HUES64 (cell line): ENCODE measurements around the gene ACTL7A.
"Not testable (repeated sequence)": the region's sequence is repeated elsewhere in the genome, so short reads cannot be mapped to it uniquely, and the experiment has no call there.

ENCODE experiments used
- H3K27ac ChIP-seq: 2 replicates; pipeline ENCODE4 v1.7.0; 2013; ENCODE audit warnings: low read depth, low read length, inconsistent platforms
- H3K27me3 ChIP-seq: 2 replicates; pipeline ENCODE4 v1.6.1; 2013; ENCODE audit warnings: mild to moderate bottlenecking, low read length; ENCODE audit not compliant: insufficient read depth
- H3K36me3 ChIP-seq: 2 replicates; pipeline ENCODE4 v1.6.1; 2013; ENCODE audit warnings: mild to moderate bottlenecking, low read length; ENCODE audit not compliant: insufficient read depth
- H3K4me1 ChIP-seq: 2 replicates; pipeline ENCODE4 v1.6.1; 2013; ENCODE audit warnings: mild to moderate bottlenecking, low read length, moderate library complexity; ENCODE audit not compliant: insufficient read depth
- H3K4me3 ChIP-seq: 2 replicates; pipeline ENCODE4 v1.5.1; 2013; ENCODE audit warnings: mild to moderate bottlenecking, low read length, moderate library complexity
- H3K9ac ChIP-seq: 2 replicates; pipeline ENCODE4 v1.6.1; 2013; ENCODE audit warnings: mild to moderate bottlenecking, low read depth, low read length
- H3K9me3 ChIP-seq: 2 replicates; pipeline ENCODE4 v1.6.1; 2013; ENCODE audit warnings: low read depth, low read length; ENCODE audit not compliant: insufficient read depth
- WGBS: fragments of 150-250, 120-280 bp; methylation state at CpG from one replicate; pipeline ENCODE4 v1.1.7; 2013; ENCODE audit warnings: missing lambda C conversion rate; 5-methylcytosine and 5-hydroxymethylcytosine counted together

Gene ACTL7A

GRCh38 chr9:108835831-108836230 lies 26.2 kb upstream of the ACTL7A start:
- no peak overlapping the region for H3K27ac ChIP-seq

GRCh38 chr9:108836319-108836718 lies 25.7 kb upstream of the ACTL7A start:
- Histone ChIP-seq H3K36me3 (no peaks in the 10 kb centered on the region), H3K4me3 (no peak overlapping the region), H3K9ac (no peak overlapping the region), H3K9me3 (no peaks in the 10 kb centered on the region), H3K27ac (no peak overlapping the region), H3K27me3 (no peaks in the 10 kb centered on the region), H3K4me1 (peaks cover 8% of the 10 kb centered on the region; the same call in 1 of the 2 replicates)
- 94% methylated on average over 9 of the region's 9 CpGs for WGBS

More at GRCh38 chr9:108835831-108836230, 26.2 kb upstream of the ACTL7A start:
- H3K27me3 ChIP-seq = no peaks in the 10 kb centered on the region
- no peak overlapping the region for H3K9ac ChIP-seq
- WGBS = 72% methylated on average over 7 of the region's 7 CpGs
- no peaks in the 10 kb centered on the region for H3K36me3 ChIP-seq
- H3K9me3 ChIP-seq = no peaks in the 10 kb centered on the region
- peaks cover 8% of the 10 kb centered on the region; the same call in 1 of the 2 replicates for H3K4me1 ChIP-seq
- H3K4me3 ChIP-seq = no peak overlapping the region

GRCh38 chr9:108836781-108837180 lies 25.3 kb upstream of the ACTL7A start:
- H3K4me1 ChIP-seq = peaks cover 8% of the 10 kb centered on the region; the same call in 1 of the 2 replicates
- no peak overlapping the region for H3K9ac ChIP-seq
- no peak overlapping the region for H3K27ac ChIP-seq
- no peaks in the 10 kb centered on the region for H3K9me3 ChIP-seq
- WGBS = 83% methylated on average over 5 of the region's 5 CpGs
- no peak overlapping the region for H3K4me3 ChIP-seq
- no peaks in the 10 kb centered on the region for H3K36me3 ChIP-seq
- no peaks in the 10 kb centered on the region for H3K27me3 ChIP-seq

- WGBS = 97% methylated on average over 2 of the region's 4 CpGs
- Histone ChIP-seq H3K4me3 (no peak overlapping the region), H3K4me1 (peaks cover 8% of the 10 kb centered on the region; the same call in 1 of the 2 replicates), H3K27me3 (no peaks in the 10 kb centered on the region), H3K9me3 (no peaks in the 10 kb centered on the region), H3K36me3 (no peaks in the 10 kb centered on the region), H3K9ac (no peak overlapping the region), H3K27ac (no peak overlapping the region)
Measured at GRCh38 chr9:108837530-108837929, 24.5 kb upstream of the ACTL7A start.

- H3K27ac ChIP-seq = no peak overlapping the region
- no peaks in the 10 kb centered on the region for H3K36me3 ChIP-seq
- H3K4me3 ChIP-seq = no peak overlapping the region
- WGBS = 96% methylated on average over 6 of the region's 6 CpGs
- H3K4me1 ChIP-seq = peaks cover 8% of the 10 kb centered on the region
- H3K9me3 ChIP-seq = no peaks in the 10 kb centered on the region
- H3K27me3 ChIP-seq = no peaks in the 10 kb centered on the region
- H3K9ac ChIP-seq = no peak overlapping the region
Measured at GRCh38 chr9:108838017-108838416, 24.0 kb upstream of the ACTL7A start.

GRCh38 chr9:108839561-108839960 lies 22.5 kb upstream of the ACTL7A start:
- not testable (repeated sequence) for H3K27ac ChIP-seq, H3K36me3 ChIP-seq, H3K9me3 ChIP-seq, H3K27me3 ChIP-seq, H3K4me1 ChIP-seq, H3K9ac ChIP-seq, H3K4me3 ChIP-seq
- 90% methylated on average over 5 of the region's 5 CpGs for WGBS

GRCh38 chr9:108842610-108843295 lies 19.3 kb upstream of the ACTL7A start:
- Histone ChIP-seq H3K4me1 (no peaks in the 10 kb centered on the region; the same call in 1 of the 2 replicates), H3K36me3 (no peaks in the 10 kb centered on the region), H3K27me3 (no peaks in the 10 kb centered on the region), H3K4me3 (no peak overlapping the region), H3K27ac (no peak overlapping the region), H3K9ac (no peak overlapping the region), H3K9me3 (no peaks in the 10 kb centered on the region)
- WGBS = 84% methylated on average over 15 of the region's 16 CpGs

- Histone ChIP-seq H3K27me3 (no peaks in the 10 kb centered on the region), H3K4me3 (no peak overlapping the region), H3K4me1 (no peaks in the 10 kb centered on the region; the same call in 1 of the 2 replicates), H3K9ac (no peak overlapping the region), H3K36me3 (no peaks in the 10 kb centered on the region), H3K27ac (no peak overlapping the region), H3K9me3 (no peaks in the 10 kb centered on the region)
- 90% methylated on average over 2 of the region's 2 CpGs for WGBS
Measured at GRCh38 chr9:108844391-108844790, 17.7 kb upstream of the ACTL7A start.

- no peak overlapping the region for H3K27ac ChIP-seq
- 91% methylated on average over 2 of the region's 2 CpGs for WGBS
Measured at GRCh38 chr9:108844856-108845255, 17.2 kb upstream of the ACTL7A start.

GRCh38 chr9:108845507-108845906 lies 16.6 kb upstream of the ACTL7A start:
- H3K27ac ChIP-seq = no peak overlapping the region
- no peak overlapping the region for H3K9ac ChIP-seq
- no peak overlapping the region for H3K4me3 ChIP-seq
- H3K9me3 ChIP-seq = no peaks in the 10 kb centered on the region
- 92% methylated on average over 5 of the region's 5 CpGs for WGBS
- no peaks in the 10 kb centered on the region for H3K27me3 ChIP-seq
- no peaks in the 10 kb centered on the region; the same call in 1 of the 2 replicates for H3K4me1 ChIP-seq
- no peaks in the 10 kb centered on the region for H3K36me3 ChIP-seq

More at GRCh38 chr9:108844856-108845255, 17.2 kb upstream of the ACTL7A start:
- no peaks in the 10 kb centered on the region for H3K36me3 ChIP-seq
- H3K9me3 ChIP-seq = no peaks in the 10 kb centered on the region
- H3K9ac ChIP-seq = no peak overlapping the region
- H3K27me3 ChIP-seq = no peaks in the 10 kb centered on the region
- H3K4me3 ChIP-seq = no peak overlapping the region
- H3K4me1 ChIP-seq = no peaks in the 10 kb centered on the region; the same call in 1 of the 2 replicates

- WGBS = no CpG with 5 or more reads among the region's 2 CpGs
- H3K27me3 ChIP-seq = no peaks in the 10 kb centered on the region
- no peak overlapping the region for H3K9ac ChIP-seq
- H3K4me3 ChIP-seq = no peak overlapping the region
- H3K27ac ChIP-seq = no peak overlapping the region
- no peaks in the 10 kb centered on the region; the same call in 1 of the 2 replicates for H3K4me1 ChIP-seq
- no peaks in the 10 kb centered on the region for H3K36me3 ChIP-seq
- H3K9me3 ChIP-seq = no peaks in the 10 kb centered on the region
Measured at GRCh38 chr9:108845947-108846346, 16.1 kb upstream of the ACTL7A start.
